K562 (cell line): ENCODE data around the gene GPATCH4. TPM values are rescaled to one million over a fixed set of nuclear protein-coding genes. Genes with fewer than 3 reads are reported as not detected.

ENCODE experiments used
- CBFA2T2 ChIP-seq: fragments of 450-650 bp; conservative IDR thresholded peaks from 2 replicates; pipeline ENCODE4 v1.6.1; 2017; ENCODE audit warnings: mild to moderate bottlenecking
- CBX2 ChIP-seq: fragments of 200-600 bp; sonication (generic); IDR thresholded peaks from one replicate; pipeline ENCODE4 v1.6.1; 2012; ENCODE audit warnings: mild to moderate bottlenecking, low read length, inconsistent platforms; ENCODE audit not compliant: insufficient read depth, poor library complexity, severe bottlenecking
- CEBPB ChIP-seq: fragments of 450-650 bp; IDR thresholded peaks from 2 replicates; pipeline ENCODE4 v1.6.1; 2016; ENCODE audit warnings: missing genetic modification characterization, missing compliant biosample characterization
- CEBPG ChIP-seq, 3 experiments: fragments of 200-800 bp in 1 of 3; sonication (Bioruptor generic) in 1 of 3; sonication (generic) in 1 of 3; formaldehyde crosslinking in 1 of 3; IDR thresholded peaks in 2 of 3; conservative IDR thresholded peaks in 1 of 3; 2 replicates each; pipeline versions ENCODE4 v1.6.1 to v1.8.0; 2016 to 2022; ENCODE audit warnings: missing compliant biosample characterization in 2 of 3, missing genetic modification characterization in 2 of 3, mild to moderate bottlenecking in 1 of 3, missing genetic modification reagents in 1 of 3
- CHD1 ChIP-seq: fragments of 200-600 bp; sonication (generic); IDR thresholded peaks from one replicate; pipeline ENCODE4 v1.6.1; 2012; ENCODE audit warnings: mild to moderate bottlenecking, moderate library complexity, low read length, inconsistent platforms
- CREB3 ChIP-seq: fragments of 450-650 bp; conservative IDR thresholded peaks from 2 replicates; pipeline ENCODE4 v1.6.1; 2016; ENCODE audit warnings: missing genetic modification characterization, low read depth, mild to moderate bottlenecking, missing compliant biosample characterization, moderate library complexity
- ERF ChIP-seq: fragments of 450-650 bp; formaldehyde crosslinking; IDR thresholded peaks from 2 replicates; pipeline ENCODE4 v1.4.0; 2020; ENCODE audit warnings: mild to moderate bottlenecking, mixed read lengths
- ETV1 ChIP-seq: fragments of 450-650 bp; conservative IDR thresholded peaks from 2 replicates; pipeline ENCODE4 v1.6.1; 2016; ENCODE audit warnings: missing genetic modification characterization, control low read depth, low read depth, missing compliant biosample characterization
- HMGN3 ChIP-seq: IDR thresholded peaks from 2 replicates; pipeline ENCODE4 v1.6.1; 2011; ENCODE audit warnings: borderline replicate concordance, low read depth, mild to moderate bottlenecking, mixed read lengths, low read length; ENCODE audit not compliant: insufficient read length; ENCODE audit errors: extremely low read depth
- HNRNPH1 ChIP-seq: fragments of 200-400 bp; formaldehyde crosslinking; optimal IDR thresholded peaks from 2 replicates; pipeline ENCODE3; 2017; ENCODE audit warnings: low read depth, mild to moderate bottlenecking, low read length, moderate library complexity
- KLF13 ChIP-seq: fragments of 450-650 bp; IDR thresholded peaks from 2 replicates; pipeline ENCODE4 v1.6.1; 2016; ENCODE audit warnings: missing genetic modification characterization, low read depth, mild to moderate bottlenecking, missing compliant biosample characterization, moderate library complexity, borderline replicate concordance
- KLF6 ChIP-seq: fragments of 250-450 bp; sonication (Bioruptor Pico); IDR thresholded peaks from 2 replicates; pipeline ENCODE4 v1.4.0; 2020; ENCODE audit warnings: mild to moderate bottlenecking, moderate library complexity, borderline replicate concordance
- MCM5 ChIP-seq: fragments of 450-650 bp; IDR thresholded peaks from 2 replicates; pipeline ENCODE4 v1.6.1; 2016; ENCODE audit warnings: low read depth
- NCOA2 ChIP-seq, 2 experiments: fragments of 450-650 bp; IDR thresholded peaks; 2 replicates each; pipeline ENCODE4 v1.6.1; 2018; ENCODE audit warnings: mild to moderate bottlenecking in 2 of 2, moderate library complexity in 1 of 2; ENCODE audit not compliant: partially characterized antibody in 2 of 2
- NR2C2 ChIP-seq, 2 experiments: fragments of 200-800 bp in 1 of 2; sonication (Bioruptor generic) in 1 of 2; sonication (generic) in 1 of 2; formaldehyde crosslinking in 1 of 2; IDR thresholded peaks; 2 replicates each; pipeline versions ENCODE4 v1.6.1 to v1.8.0; 2016 to 2022; ENCODE audit warnings: mild to moderate bottlenecking in 1 of 2, missing compliant biosample characterization in 1 of 2, missing genetic modification characterization in 1 of 2, missing genetic modification reagents in 1 of 2
- PHF20 ChIP-seq: fragments of 450-650 bp; IDR thresholded peaks from 2 replicates; pipeline ENCODE4 v1.6.1; 2018; ENCODE audit not compliant: partially characterized antibody
- RFX7 ChIP-seq: fragments of 250-450 bp; sonication (Bioruptor Pico); IDR thresholded peaks from 2 replicates; pipeline ENCODE4 v1.5.1; 2021; ENCODE audit warnings: mild to moderate bottlenecking
- STAT5B ChIP-seq: fragments of 250-450 bp; sonication (Bioruptor Pico); IDR thresholded peaks from 2 replicates; pipeline ENCODE4 v1.8.0; 2021; ENCODE audit warnings: mild to moderate bottlenecking, inconsistent platforms
- TCF7L2 ChIP-seq: fragments of 150-350 bp; IDR thresholded peaks from 2 replicates; pipeline ENCODE4 v1.6.1; 2016; ENCODE audit warnings: low read depth, mild to moderate bottlenecking, low read length, moderate library complexity
- TOE1 ChIP-seq, 2 experiments: fragments of 450-650 bp in 1 of 2; sonication (generic) in 1 of 2; formaldehyde crosslinking in 1 of 2; IDR thresholded peaks; 2 replicates each; pipeline versions ENCODE4 v1.7.1 to v1.8.0; 2016 to 2022; ENCODE audit warnings: borderline replicate concordance in 2 of 2, mild to moderate bottlenecking in 2 of 2, antibody characterized with exemption in 1 of 2, inconsistent platforms in 1 of 2, low read depth in 1 of 2, missing genetic modification reagents in 1 of 2, moderate library complexity in 1 of 2
- TSHZ1 ChIP-seq: fragments of 250-450 bp; sonication (Bioruptor Pico); IDR thresholded peaks from 2 replicates; pipeline ENCODE4 v1.4.0; 2020; ENCODE audit warnings: mild to moderate bottlenecking, moderate library complexity
- ZNF224 ChIP-seq: sonication (generic); formaldehyde crosslinking; IDR thresholded peaks from 2 replicates; pipeline ENCODE4 v1.8.0; 2022; ENCODE audit warnings: mild to moderate bottlenecking, missing genetic modification reagents
- ZNF232 ChIP-seq: sonication (generic); formaldehyde crosslinking; IDR thresholded peaks from 2 replicates; pipeline ENCODE4 v1.8.0; 2022; ENCODE audit warnings: mild to moderate bottlenecking, missing genetic modification reagents
- ZNF384 ChIP-seq: IDR thresholded peaks from 2 replicates; pipeline ENCODE4 v1.6.1; 2012; ENCODE audit warnings: low read depth, low read length, improper control_type of control experiment
- polyA plus RNA-seq, 8 experiments: library from polyadenylated mRNA; depleted of rRNA in 4 of 8; stranded (reverse) in 5 of 8; unstranded in 3 of 8; fragments of >200 nt; fragmentation: Nextera tagmentation in 2 of 8; fragmentation: Illumina TruSeq in 1 of 8; extraction: Ambion mirVana in 2 of 8; extraction: Trizol in 1 of 8; gene quantifications; 2 replicates each; pipeline versions ENCODE4 v1.2.1 to v1.2.3, GENCODE V29; 2011 to 2014; ENCODE audit warnings: inconsistent platforms in 1 of 8, missing spikeins in 1 of 8
- total RNA-seq, 7 experiments: library from RNA; depleted of rRNA in 6 of 7; stranded (reverse); fragments of >200 nt in 6 of 7; fragmentation: Illumina TruSeq in 2 of 7; extraction: Trizol in 2 of 7; gene quantifications; 2 replicates each; pipeline versions ENCODE4 v1.2.1 to v1.2.3, GENCODE V29; 2011 to 2021; ENCODE audit warnings: low replicate concordance in 1 of 7

Gene GPATCH4
- total and polyA plus RNA-seq, 9 of the 15 experiments (the other 6 are each of a cell fraction or from before 2014, with no cell fraction given): 43.7 to 105 (median 76.5) TPM

GRCh38 chr1:156616463-156616862, 15.2 kb upstream of the GPATCH4 start (continued):
- no peak for TF ChIP-seq NCOA2 (IDR thresholded peaks at IDR 0.05; ENCODE audit: partially characterized antibody in 2 of 2)
- TF ChIP-seq ZNF232: 0 out of 2 replicates have a peak, but pooled peaks have one; percentile 35
- no peak for TF ChIP-seq CREB3 (tag)
- no peak for TF ChIP-seq HNRNPH1
- no peak for TF ChIP-seq CEBPG (CRISPR knock-in tag; IDR thresholded peaks at IDR 0.05)
- no peak for TF ChIP-seq CEBPG (tag; conservative IDR thresholded peaks at IDR 0.05 in 1 of 2, IDR thresholded peaks at IDR 0.05 in 1 of 2)
- TF ChIP-seq TOE1 (IDR thresholded peaks at IDR 0.05; ENCODE audit: borderline replicate concordance): peak; percentile 63; the same call in 1 of the 2 replicates
- no peak for TF ChIP-seq TOE1 (CRISPR knock-in tag; IDR thresholded peaks at IDR 0.05; ENCODE audit: borderline replicate concordance, low read depth)
- TF ChIP-seq TSHZ1: peak; percentile 56; the same call in 1 of the 2 replicates
- no peak for TF ChIP-seq KLF6 (CRISPR knock-in tag)
- no peak for TF ChIP-seq STAT5B
- no peak for TF ChIP-seq MCM5
- peak; percentile 90 for TF ChIP-seq ETV1
- no peak for TF ChIP-seq NR2C2 (CRISPR knock-in tag; IDR thresholded peaks at IDR 0.05)
- TF ChIP-seq NR2C2 (tag; IDR thresholded peaks at IDR 0.05): no peak
- no peak for TF ChIP-seq PHF20
- TF ChIP-seq CEBPB (tag): no peak
- TF ChIP-seq RFX7 (CRISPR knock-in tag): no peak
- peak; percentile 86 for TF ChIP-seq CBFA2T2
- no peak for TF ChIP-seq ERF (CRISPR knock-in tag)
- no peak for TF ChIP-seq HMGN3
- TF ChIP-seq ZNF224 (CRISPR knock-in tag): no peak
- no peak for TF ChIP-seq CHD1
- no peak for TF ChIP-seq TCF7L2
- no peak for TF ChIP-seq KLF13 (tag)
- peak; percentile 48; the same call in 1 of the 2 replicates for TF ChIP-seq ZNF384
- TF ChIP-seq CBX2: no peak
